Thoracic aorta (tissue), 2 donors: ENCODE data around the gene RASGRP3. TPM values are rescaled to one million over a fixed set of nuclear protein-coding genes. Genes with fewer than 3 reads are reported as not detected.

Experiments
- ATAC-seq: fragments of 150-250 bp; one replicate; pipeline ENCODE4 v1.8.0; 2017; ENCODE audit warnings: low read depth; ENCODE audit not compliant: insufficient number of reproducible peaks, low FRiP score
- DNase-seq: peaks from one replicate; pipeline ENCODE4 v3.0.0-alpha.2; 2020; ENCODE audit warnings: low spot score
- H3K27ac ChIP-seq, 2 donors: fragments of 200-600 bp; sonication (generic); 1 replicate in 1 of 2; 2 replicates in 1 of 2; pipeline ENCODE4 v1.5.1; 2016; ENCODE audit warnings: mild to moderate bottlenecking in 2 of 2, moderate library complexity in 2 of 2
- H3K27me3 ChIP-seq: fragments of 200-600 bp; sonication (generic); replicated peaks from 2 replicates; pipeline ENCODE4 v1.6.0; 2016; ENCODE audit warnings: mild to moderate bottlenecking; ENCODE audit not compliant: insufficient read depth
- H3K36me3 ChIP-seq: fragments of 200-600 bp; sonication (generic); one replicate; pipeline ENCODE4 v1.5.1; 2016
- H3K4me1 ChIP-seq, 2 donors: fragments of 200-600 bp; sonication (generic); 1 replicate in 1 of 2; 2 replicates in 1 of 2; pipeline versions ENCODE4 v1.5.1 to v1.6.0; 2016; ENCODE audit warnings: low read depth in 2 of 2, mild to moderate bottlenecking in 1 of 2; ENCODE audit not compliant: control insufficient read depth in 1 of 2
- H3K4me3 ChIP-seq: fragments of 200-600 bp; sonication (generic); 2 replicates; pipeline ENCODE4 v1.5.1; 2016; ENCODE audit warnings: mild to moderate bottlenecking
- H3K9me3 ChIP-seq: fragments of 200-600 bp; sonication (generic); 2 replicates; pipeline ENCODE4 v1.5.1; 2016
- total RNA-seq, 2 donors: library from RNA; depleted of rRNA; stranded (reverse); fragments of >200 nt; gene quantifications; one replicate each; pipeline versions ENCODE4 v1.1.0 to v1.2.3, GENCODE V29; 2016
- TF ChIP-seq, protein P1 (sequence below): fragments of 200-600 bp; sonication (generic); IDR thresholded peaks from one replicate; pipeline ENCODE4 v1.5.1; 2019; ENCODE audit warnings: antibody characterized with exemption

RASGRP3 gene
- total RNA-seq, 2 donors from 2014 or later, result 16.2 to 22.1 TPM

DNA sequence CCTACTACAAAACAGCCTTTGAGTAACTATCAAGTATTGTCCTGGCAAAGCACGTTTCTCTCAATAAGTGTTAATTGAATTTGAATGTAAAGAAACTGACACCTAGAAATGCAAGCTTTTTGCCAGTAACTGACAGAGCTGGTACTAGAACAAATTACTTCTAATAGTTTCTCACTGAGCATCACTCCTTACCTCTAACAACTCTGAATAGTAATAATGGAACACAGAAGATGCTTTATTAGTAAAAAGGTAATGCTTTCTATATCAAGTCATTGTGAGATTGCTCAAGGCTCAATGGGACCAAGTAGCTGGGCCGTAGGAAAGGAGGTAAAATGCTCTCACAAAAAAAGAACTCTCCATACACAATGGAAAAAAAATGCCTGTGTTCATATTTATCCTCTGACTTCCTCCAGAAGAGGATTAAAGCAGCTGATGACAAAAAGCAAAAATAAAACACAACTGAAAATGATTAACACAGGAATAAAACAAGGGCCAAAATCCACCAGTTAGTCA is 11.8 kb downstream of the RASGRP3 start:
- peaks cover 6% of the 10 kb centered on the region for H3K9me3 ChIP-seq
- H3K27ac ChIP-seq, result no peak overlapping the region
- no peak overlapping the region for H3K4me3 ChIP-seq
- no peaks in the 10 kb centered on the region for H3K27me3 ChIP-seq
- TF ChIP-seq, protein P1, sequence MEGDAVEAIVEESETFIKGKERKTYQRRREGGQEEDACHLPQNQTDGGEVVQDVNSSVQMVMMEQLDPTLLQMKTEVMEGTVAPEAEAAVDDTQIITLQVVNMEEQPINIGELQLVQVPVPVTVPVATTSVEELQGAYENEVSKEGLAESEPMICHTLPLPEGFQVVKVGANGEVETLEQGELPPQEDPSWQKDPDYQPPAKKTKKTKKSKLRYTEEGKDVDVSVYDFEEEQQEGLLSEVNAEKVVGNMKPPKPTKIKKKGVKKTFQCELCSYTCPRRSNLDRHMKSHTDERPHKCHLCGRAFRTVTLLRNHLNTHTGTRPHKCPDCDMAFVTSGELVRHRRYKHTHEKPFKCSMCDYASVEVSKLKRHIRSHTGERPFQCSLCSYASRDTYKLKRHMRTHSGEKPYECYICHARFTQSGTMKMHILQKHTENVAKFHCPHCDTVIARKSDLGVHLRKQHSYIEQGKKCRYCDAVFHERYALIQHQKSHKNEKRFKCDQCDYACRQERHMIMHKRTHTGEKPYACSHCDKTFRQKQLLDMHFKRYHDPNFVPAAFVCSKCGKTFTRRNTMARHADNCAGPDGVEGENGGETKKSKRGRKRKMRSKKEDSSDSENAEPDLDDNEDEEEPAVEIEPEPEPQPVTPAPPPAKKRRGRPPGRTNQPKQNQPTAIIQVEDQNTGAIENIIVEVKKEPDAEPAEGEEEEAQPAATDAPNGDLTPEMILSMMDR, result no peak
- peaks cover 13 to 16% of the 10 kb centered on the region in 2 donors for H3K4me1 ChIP-seq
- H3K36me3 ChIP-seq, result no peaks in the 10 kb centered on the region
- DNase-seq (no peak), ATAC-seq (no peak)

DNA sequence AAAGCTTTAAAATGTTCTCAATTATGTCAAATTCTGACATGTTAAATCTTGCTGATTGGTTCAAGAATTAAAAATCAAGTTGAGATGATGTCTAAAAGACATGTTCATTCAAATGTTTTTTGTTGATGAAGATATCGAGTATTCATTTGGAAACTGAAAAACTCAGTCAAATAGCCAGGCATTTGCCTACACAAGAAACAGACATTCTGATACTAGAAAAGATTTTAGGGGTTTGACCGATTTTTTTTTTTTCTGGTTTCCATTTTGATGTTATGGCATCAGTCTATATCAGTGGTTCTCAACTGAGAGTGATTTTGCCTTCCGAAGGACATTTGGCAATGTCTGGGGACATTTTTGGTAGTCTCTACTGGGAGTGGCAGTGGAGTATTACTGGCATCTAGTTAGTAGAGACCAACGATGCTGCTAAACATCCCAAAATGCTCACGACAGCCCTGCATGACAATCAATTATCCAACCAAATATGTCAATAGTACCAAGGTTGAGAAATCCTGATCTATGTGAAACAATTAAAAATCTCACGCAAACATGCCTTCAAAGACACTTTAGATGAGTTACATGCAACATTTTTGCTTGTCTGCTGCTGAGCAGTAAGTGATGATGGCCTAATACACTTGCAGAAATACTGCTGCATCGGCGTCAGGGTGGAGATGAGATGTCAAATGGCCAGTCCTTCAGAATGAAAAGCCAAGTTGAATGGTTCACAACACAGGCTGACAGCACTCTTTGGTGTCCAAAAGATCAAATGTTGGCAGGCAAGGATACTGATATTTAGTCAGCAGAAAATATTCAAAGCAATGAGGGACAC is 12.5 kb downstream of the RASGRP3 start:
- Histone ChIP-seq H3K4me1 (peaks cover 8 to 12% of the 10 kb centered on the region in 2 donors), H3K27me3 (no peaks in the 10 kb centered on the region), H3K36me3 (no peaks in the 10 kb centered on the region), H3K9me3 (peaks cover 6% of the 10 kb centered on the region), H3K27ac (no peak overlapping the region), H3K4me3 (no peak overlapping the region)
- DNase-seq, result no peak
- no peak for ATAC-seq
- TF ChIP-seq, protein P1, result no peak

DNA sequence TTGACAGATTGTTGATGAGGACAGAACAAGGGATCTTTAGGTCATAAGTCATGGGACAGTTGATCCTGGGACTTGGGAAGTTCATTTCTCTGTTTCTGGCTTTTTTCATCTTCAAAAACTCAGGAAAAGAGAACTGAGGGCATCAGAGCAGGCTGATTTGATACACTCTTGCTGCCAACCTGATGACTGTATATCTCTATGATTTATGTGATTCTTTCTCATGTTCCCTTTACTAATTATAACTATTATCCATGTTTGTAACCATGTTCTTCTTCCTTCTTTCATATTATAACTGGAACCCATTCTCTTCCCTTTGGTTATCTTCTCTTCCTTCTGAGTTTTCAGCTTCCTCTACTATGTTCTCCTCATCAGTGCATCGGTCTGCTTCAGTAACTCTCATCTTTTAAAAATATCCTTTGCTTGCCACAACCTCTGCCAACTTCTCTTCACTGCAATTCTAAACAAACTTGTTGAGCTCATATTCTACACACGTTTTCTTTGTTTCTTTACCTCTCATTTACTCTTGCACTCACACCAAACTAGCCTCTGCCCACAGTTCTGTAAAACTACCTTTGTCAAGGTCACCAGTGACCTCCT is 13.5 kb downstream of the RASGRP3 start:
- H3K9me3 ChIP-seq, result peaks cover 6% of the 10 kb centered on the region
- no peaks in the 10 kb centered on the region for H3K36me3 ChIP-seq
- DNase-seq (no peak), ATAC-seq (no peak)
- TF ChIP-seq, protein P1, result no peak
- no peak overlapping the region for H3K4me3 ChIP-seq
- no peaks in the 10 kb centered on the region for H3K27me3 ChIP-seq
- H3K4me1 ChIP-seq, result peaks cover 0 to 6% of the 10 kb centered on the region in 2 donors
- no peak overlapping the region for H3K27ac ChIP-seq

DNA sequence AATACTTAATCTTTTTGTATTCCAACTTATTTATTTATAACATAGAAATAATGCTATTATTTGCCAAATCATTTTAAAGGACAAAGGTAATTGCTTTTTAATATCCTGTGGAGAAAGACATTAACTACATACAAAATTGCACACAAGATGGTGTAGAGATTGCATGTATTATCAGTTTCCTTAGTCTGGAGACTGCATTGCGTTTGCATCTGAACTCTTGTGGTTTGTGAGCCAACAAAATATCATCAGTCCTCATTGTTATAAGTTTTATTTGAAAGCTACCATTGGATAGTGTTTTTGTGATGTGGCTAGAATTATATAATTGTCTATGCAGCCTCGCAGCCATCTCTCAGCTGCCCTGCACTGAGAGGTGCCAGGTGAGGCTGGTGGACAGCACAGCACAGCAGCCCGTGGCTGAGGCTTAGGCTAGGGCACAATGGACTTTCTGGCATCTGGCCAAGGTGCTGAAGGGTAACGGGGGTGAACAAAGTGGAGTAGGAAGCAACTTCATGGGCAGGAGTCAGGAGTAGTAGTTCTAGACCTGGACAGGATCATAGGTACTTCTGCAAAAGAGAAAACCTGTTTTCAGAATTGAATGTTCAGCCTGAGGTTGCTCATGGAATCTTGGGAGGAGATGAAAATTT is 15.1 kb downstream of the RASGRP3 start:
- H3K4me3 ChIP-seq, result no peak overlapping the region
- H3K27ac ChIP-seq, result no peak overlapping the region
- H3K27me3 ChIP-seq, result no peaks in the 10 kb centered on the region
- ATAC-seq (no peak), DNase-seq (no peak)
- H3K9me3 ChIP-seq, result peaks cover 2% of the 10 kb centered on the region
- no peaks in the 10 kb centered on the region for H3K36me3 ChIP-seq
- peaks cover 0 to under 1% of the 10 kb centered on the region in 2 donors for H3K4me1 ChIP-seq
- TF ChIP-seq, protein P1, result no peak
